GM12878 (cell line): ENCODE measurements around the gene LRP2BP. TPM values are rescaled to one million over a fixed set of nuclear protein-coding genes. Genes with fewer than 3 reads are reported as not detected.

ENCODE experiments used
- ATAC-seq: fragments of 200-7000 bp; cut with Tn5 transposase; 3 replicates; pipeline ENCODE4 v1.9.1; 2020; ENCODE audit warnings: mild to moderate bottlenecking, moderate library complexity
- BruUV-seq: library from RNA; stranded (reverse); fragments of 400-500 nt; replicated peaks from 2 replicates; lab custom pipeline; 2021; lab: Mats Ljungman, UMichigan
- CTCF ChIA-PET: fragments of 300-600 bp; sonication (Branson Sonifier 250); formaldehyde crosslinking; extraction: SDS; loops from one replicate; lab custom pipeline; 2021; ENCODE audit warnings: inconsistent platforms; lab: Yijun Ruan, JAX
- POLR2A ChIA-PET: fragments of 350-600 bp; formaldehyde crosslinking; extraction: SDS; loops from one replicate; lab custom pipeline; 2021; ENCODE audit warnings: inconsistent platforms; lab: Charles Lee
- RAD21 ChIA-PET: fragments of 300-600 bp; sonication (Branson Sonifier 250); formaldehyde crosslinking; loops from one replicate; lab custom pipeline; 2023; ENCODE audit warnings: antibody characterized with exemption; ENCODE audit not compliant: unreplicated experiment; lab: Charles Lee
- SMC1A ChIA-PET: fragments of 300-600 bp; sonication (Branson Sonifier 250); formaldehyde crosslinking; loops from one replicate; lab custom pipeline; 2023; ENCODE audit not compliant: unreplicated experiment, uncharacterized antibody; lab: Charles Lee
- DNase-seq: peaks from one replicate; pipeline ENCODE4 v3.0.0-alpha.2; 2011; ENCODE audit warnings: low read depth, low spot score
- FAIRE-seq: peaks from 3 replicates; lab custom pipeline; 2011; peaks lifted over from hg19 to GRCh38; lab: Jason Lieb, UNC
- H2AFZ ChIP-seq: 2 replicates; pipeline ENCODE4 v1.6.0; 2011; ENCODE audit warnings: low read depth, low read length, control low read depth; ENCODE audit not compliant: control insufficient read depth
- H3K27ac ChIP-seq: 2 replicates; pipeline ENCODE4 v1.5.1; 2011; ENCODE audit warnings: control low read depth; ENCODE audit not compliant: control insufficient read depth, insufficient read depth
- H3K27me3 ChIP-seq, 2 experiments: replicated peaks in 1 of 2; 2 replicates each; pipeline versions ENCODE4 v1.6.0 to v1.6.1; 2011; ENCODE audit warnings: low read length in 1 of 2; ENCODE audit not compliant: control insufficient read depth in 2 of 2, insufficient read depth in 2 of 2
- H3K36me3 ChIP-seq, 2 experiments: 2 replicates each; pipeline ENCODE4 v1.5.1; 2011; ENCODE audit warnings: low read length in 1 of 2; ENCODE audit not compliant: control insufficient read depth in 2 of 2, insufficient read depth in 2 of 2
- H3K4me1 ChIP-seq: 2 replicates; pipeline ENCODE4 v1.6.1; 2011; ENCODE audit warnings: mild to moderate bottlenecking, low read length, moderate library complexity, mixed read lengths; ENCODE audit not compliant: control insufficient read depth, insufficient read depth
- H3K4me2 ChIP-seq: 2 replicates; pipeline ENCODE4 v1.6.0; 2011; ENCODE audit warnings: control low read depth; ENCODE audit not compliant: control insufficient read depth, insufficient read depth
- H3K4me3 ChIP-seq: fragments of 200-600 bp; sonication (generic); 2 replicates; pipeline ENCODE4 v1.5.1; 2016
- H3K79me2 ChIP-seq: 2 replicates; pipeline ENCODE4 v1.6.0; 2011; ENCODE audit warnings: low read length; ENCODE audit not compliant: control insufficient read depth, insufficient read depth
- H3K9ac ChIP-seq: 2 replicates; pipeline ENCODE4 v1.8.0; 2011; ENCODE audit warnings: low read length, control low read depth, mixed read lengths; ENCODE audit not compliant: control insufficient read depth, insufficient read depth
- H3K9me3 ChIP-seq: replicated peaks from 3 replicates; pipeline ENCODE4 v1.5.1; 2011; ENCODE audit warnings: mild to moderate bottlenecking, low read length; ENCODE audit not compliant: control insufficient read depth, insufficient read depth
- H4K20me1 ChIP-seq: 2 replicates; pipeline ENCODE4 v1.6.0; 2011; ENCODE audit not compliant: control insufficient read depth, insufficient read depth
- ATF2 ChIP-seq: IDR thresholded peaks from 2 replicates; pipeline ENCODE4 v1.6.1; 2012; ENCODE audit warnings: low read length, inconsistent platforms
- NFIC ChIP-seq: IDR thresholded peaks from 2 replicates; pipeline ENCODE4 v1.6.1; 2012; ENCODE audit warnings: low read depth, mild to moderate bottlenecking, inconsistent platforms, low read length, moderate library complexity
- ZNF217 ChIP-seq: fragments of 450-650 bp; IDR thresholded peaks from 2 replicates; pipeline ENCODE4 v1.6.1; 2017; ENCODE audit warnings: antibody characterized with exemption, mild to moderate bottlenecking
- WGBS: methylation state at CpG from one replicate; pipeline ENCODE4 v1.1.6; 2016; ENCODE audit warnings: low lambda C conversion rate; ENCODE audit not compliant: insufficient replicate concordance, insufficient coverage; ENCODE audit errors: missing lambda C conversion rate; 5-methylcytosine and 5-hydroxymethylcytosine counted together
- in situ Hi-C: fragments of 300-500 bp; cut with MboI; formaldehyde crosslinking; loops from 9 replicates; pipeline ENCODE4 v1.14.3; 2018; ENCODE audit warnings: mixed read lengths
- intact Hi-C: fragments of 100-400 bp; cut with micrococcal nuclease; formaldehyde crosslinking; loops from one replicate; pipeline ENCODE4 v1.14.2; 2022; ENCODE audit not compliant: unreplicated experiment
- polyA plus RNA-seq, 11 experiments: library from polyadenylated mRNA; depleted of rRNA in 4 of 11; unstranded in 6 of 11; stranded (reverse) in 5 of 11; fragments of >200 nt; fragmentation: Nextera tagmentation in 4 of 11; fragmentation: Illumina TruSeq in 1 of 11; extraction: Ambion mirVana in 4 of 11; extraction: Trizol in 1 of 11; gene quantifications; 1 replicate in 1 of 11; 2 replicates in 10 of 11; pipeline versions ENCODE4 v1.2.1 to v1.2.3, GENCODE V29; 2011 to 2016; ENCODE audit warnings: inconsistent platforms in 2 of 11, missing spikeins in 2 of 11, low read depth in 1 of 11
- total RNA-seq, 4 experiments: library from RNA; depleted of rRNA in 3 of 4; stranded (reverse); fragments of >200 nt in 3 of 4; fragmentation: Illumina TruSeq in 1 of 4; extraction: Trizol in 1 of 4; gene quantifications; 2 replicates each; pipeline versions ENCODE4 v1.2.1 to v1.2.3, GENCODE V29; 2013 to 2021
- TF ChIP-seq, protein P1 (sequence below): IDR thresholded peaks from 2 replicates; pipeline ENCODE4 v1.6.1; 2012; ENCODE audit warnings: low read depth, low read length, improper control_type of control experiment
- TF ChIP-seq, protein P2 (sequence below): IDR thresholded peaks from 2 replicates; pipeline ENCODE4 v1.6.1; 2012; ENCODE audit warnings: improper control_type of control experiment, low read depth, low read length; ENCODE audit not compliant: insufficient replicate concordance
- TF ChIP-seq, protein P3 (sequence below): fragments of 450-650 bp; IDR thresholded peaks from 2 replicates; pipeline ENCODE4 v1.6.1; 2017; ENCODE audit warnings: mild to moderate bottlenecking, moderate library complexity

LRP2BP gene
- total and polyA plus RNA-seq, 10 of the 15 experiments (the other 5 are each of a cell fraction or from before 2014, with no cell fraction given): 0.27 to 5.2 (median 1.0) TPM

DNA sequence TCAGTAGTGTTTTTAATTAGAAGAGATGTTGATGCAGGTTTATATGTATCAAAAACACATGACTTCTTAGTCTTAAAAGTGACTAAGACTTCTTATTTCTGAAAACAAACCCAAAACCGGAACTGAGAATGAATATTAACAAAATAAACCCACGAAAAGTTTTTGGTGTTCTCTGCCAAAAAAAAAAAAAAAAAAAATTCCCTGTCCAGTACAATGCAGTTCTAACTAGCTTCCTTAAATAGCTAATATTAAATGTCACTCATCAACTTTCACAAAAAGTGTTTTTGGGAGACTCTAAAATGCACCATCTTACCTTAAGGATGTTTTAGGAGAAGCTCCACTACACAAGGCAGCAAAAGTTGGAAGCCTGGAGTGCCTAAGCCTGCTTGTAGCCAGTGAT lies 2.9 kb upstream of the LRP2BP start:
- no peak overlapping the region for H2AFZ ChIP-seq
- no peaks in the 10 kb centered on the region for H3K9me3 ChIP-seq
- H3K79me2 ChIP-seq: peaks cover 54% of the 10 kb centered on the region
- SMC1A ChIA-PET: interaction anchor here (1.0 to 6.2 kb wide), 11 partner anchors 12 to 256 kb away, joined by 3 to 72 read pairs (median 3); partner anchors contain the start of gene SLC25A4
- RAD21 ChIA-PET: interaction anchor here (0.7 to 2.0 kb wide), 7 partner anchors 9 to 91 kb away, joined by 3 to 8 read pairs (median 4); partner anchors contain the start of gene UFSP2
- no peak for FAIRE-seq
- H3K27ac ChIP-seq: peak overlapping the region; percentile 86
- 0% methylated on average over 2 of the region's 2 CpGs for WGBS
- in situ Hi-C loops (no loop called here), intact Hi-C loops (loop anchor here (5.0 kb wide), 2 partner anchors 186 to 199 kb away; no protein-coding TSS in a partner anchor)
- H4K20me1 ChIP-seq: no peaks in the 10 kb centered on the region
- no TSS peak for BruUV-seq
- ATAC-seq: no peak
- CTCF ChIA-PET: interaction anchor here (0.9 to 1.6 kb wide), 5 partner anchors 25 to 215 kb away, joined by 3 read pairs; no protein-coding TSS in a partner anchor
- peak overlapping the region; percentile 72 for H3K4me3 ChIP-seq
- H3K4me1 ChIP-seq: peaks cover 10% of the 10 kb centered on the region
- POLR2A ChIA-PET: interaction anchor here (0.6 to 7.9 kb wide), 9 partner anchors 9 to 579 kb away, joined by 3 to 60 read pairs (median 3); partner anchors contain the start of gene UFSP2
- H3K4me2 ChIP-seq: peak overlapping the region; percentile 94
- H3K27me3 ChIP-seq: no peaks in the 10 kb centered on the region
- DNase-seq: no peak
- H3K36me3 ChIP-seq: peaks cover 2 to 18% of the 10 kb centered on the region in 2 experiments; a peak in 2 of 4 replicates
- peak overlapping the region; percentile 62 for H3K9ac ChIP-seq
- TF ChIP-seq, protein P1, sequence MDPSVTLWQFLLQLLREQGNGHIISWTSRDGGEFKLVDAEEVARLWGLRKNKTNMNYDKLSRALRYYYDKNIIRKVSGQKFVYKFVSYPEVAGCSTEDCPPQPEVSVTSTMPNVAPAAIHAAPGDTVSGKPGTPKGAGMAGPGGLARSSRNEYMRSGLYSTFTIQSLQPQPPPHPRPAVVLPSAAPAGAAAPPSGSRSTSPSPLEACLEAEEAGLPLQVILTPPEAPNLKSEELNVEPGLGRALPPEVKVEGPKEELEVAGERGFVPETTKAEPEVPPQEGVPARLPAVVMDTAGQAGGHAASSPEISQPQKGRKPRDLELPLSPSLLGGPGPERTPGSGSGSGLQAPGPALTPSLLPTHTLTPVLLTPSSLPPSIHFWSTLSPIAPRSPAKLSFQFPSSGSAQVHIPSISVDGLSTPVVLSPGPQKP: no peak
- TF ChIP-seq, protein P2, sequence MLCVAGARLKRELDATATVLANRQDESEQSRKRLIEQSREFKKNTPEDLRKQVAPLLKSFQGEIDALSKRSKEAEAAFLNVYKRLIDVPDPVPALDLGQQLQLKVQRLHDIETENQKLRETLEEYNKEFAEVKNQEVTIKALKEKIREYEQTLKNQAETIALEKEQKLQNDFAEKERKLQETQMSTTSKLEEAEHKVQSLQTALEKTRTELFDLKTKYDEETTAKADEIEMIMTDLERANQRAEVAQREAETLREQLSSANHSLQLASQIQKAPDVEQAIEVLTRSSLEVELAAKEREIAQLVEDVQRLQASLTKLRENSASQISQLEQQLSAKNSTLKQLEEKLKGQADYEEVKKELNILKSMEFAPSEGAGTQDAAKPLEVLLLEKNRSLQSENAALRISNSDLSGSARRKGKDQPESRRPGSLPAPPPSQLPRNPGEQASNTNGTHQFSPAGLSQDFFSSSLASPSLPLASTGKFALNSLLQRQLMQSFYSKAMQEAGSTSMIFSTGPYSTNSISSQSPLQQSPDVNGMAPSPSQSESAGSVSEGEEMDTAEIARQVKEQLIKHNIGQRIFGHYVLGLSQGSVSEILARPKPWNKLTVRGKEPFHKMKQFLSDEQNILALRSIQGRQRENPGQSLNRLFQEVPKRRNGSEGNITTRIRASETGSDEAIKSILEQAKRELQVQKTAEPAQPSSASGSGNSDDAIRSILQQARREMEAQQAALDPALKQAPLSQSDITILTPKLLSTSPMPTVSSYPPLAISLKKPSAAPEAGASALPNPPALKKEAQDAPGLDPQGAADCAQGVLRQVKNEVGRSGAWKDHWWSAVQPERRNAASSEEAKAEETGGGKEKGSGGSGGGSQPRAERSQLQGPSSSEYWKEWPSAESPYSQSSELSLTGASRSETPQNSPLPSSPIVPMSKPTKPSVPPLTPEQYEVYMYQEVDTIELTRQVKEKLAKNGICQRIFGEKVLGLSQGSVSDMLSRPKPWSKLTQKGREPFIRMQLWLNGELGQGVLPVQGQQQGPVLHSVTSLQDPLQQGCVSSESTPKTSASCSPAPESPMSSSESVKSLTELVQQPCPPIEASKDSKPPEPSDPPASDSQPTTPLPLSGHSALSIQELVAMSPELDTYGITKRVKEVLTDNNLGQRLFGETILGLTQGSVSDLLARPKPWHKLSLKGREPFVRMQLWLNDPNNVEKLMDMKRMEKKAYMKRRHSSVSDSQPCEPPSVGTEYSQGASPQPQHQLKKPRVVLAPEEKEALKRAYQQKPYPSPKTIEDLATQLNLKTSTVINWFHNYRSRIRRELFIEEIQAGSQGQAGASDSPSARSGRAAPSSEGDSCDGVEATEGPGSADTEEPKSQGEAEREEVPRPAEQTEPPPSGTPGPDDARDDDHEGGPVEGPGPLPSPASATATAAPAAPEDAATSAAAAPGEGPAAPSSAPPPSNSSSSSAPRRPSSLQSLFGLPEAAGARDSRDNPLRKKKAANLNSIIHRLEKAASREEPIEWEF: peak; percentile 28
- TF ChIP-seq, protein P3, sequence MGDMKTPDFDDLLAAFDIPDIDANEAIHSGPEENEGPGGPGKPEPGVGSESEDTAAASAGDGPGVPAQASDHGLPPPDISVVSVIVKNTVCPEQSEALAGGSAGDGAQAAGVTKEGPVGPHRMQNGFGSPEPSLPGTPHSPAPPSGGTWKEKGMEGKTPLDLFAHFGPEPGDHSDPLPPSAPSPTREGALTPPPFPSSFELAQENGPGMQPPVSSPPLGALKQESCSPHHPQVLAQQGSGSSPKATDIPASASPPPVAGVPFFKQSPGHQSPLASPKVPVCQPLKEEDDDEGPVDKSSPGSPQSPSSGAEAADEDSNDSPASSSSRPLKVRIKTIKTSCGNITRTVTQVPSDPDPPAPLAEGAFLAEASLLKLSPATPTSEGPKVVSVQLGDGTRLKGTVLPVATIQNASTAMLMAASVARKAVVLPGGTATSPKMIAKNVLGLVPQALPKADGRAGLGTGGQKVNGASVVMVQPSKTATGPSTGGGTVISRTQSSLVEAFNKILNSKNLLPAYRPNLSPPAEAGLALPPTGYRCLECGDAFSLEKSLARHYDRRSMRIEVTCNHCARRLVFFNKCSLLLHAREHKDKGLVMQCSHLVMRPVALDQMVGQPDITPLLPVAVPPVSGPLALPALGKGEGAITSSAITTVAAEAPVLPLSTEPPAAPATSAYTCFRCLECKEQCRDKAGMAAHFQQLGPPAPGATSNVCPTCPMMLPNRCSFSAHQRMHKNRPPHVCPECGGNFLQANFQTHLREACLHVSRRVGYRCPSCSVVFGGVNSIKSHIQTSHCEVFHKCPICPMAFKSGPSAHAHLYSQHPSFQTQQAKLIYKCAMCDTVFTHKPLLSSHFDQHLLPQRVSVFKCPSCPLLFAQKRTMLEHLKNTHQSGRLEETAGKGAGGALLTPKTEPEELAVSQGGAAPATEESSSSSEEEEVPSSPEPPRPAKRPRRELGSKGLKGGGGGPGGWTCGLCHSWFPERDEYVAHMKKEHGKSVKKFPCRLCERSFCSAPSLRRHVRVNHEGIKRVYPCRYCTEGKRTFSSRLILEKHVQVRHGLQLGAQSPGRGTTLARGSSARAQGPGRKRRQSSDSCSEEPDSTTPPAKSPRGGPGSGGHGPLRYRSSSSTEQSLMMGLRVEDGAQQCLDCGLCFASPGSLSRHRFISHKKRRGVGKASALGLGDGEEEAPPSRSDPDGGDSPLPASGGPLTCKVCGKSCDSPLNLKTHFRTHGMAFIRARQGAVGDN: 0 out of 2 replicates have a peak, but pooled peaks have one; percentile 13
- TF ChIP-seq NFIC: peak; percentile 52; the same call in 1 of the 2 replicates
- no peak for TF ChIP-seq ZNF217
- TF ChIP-seq ATF2: peak; percentile 51; the same call in 1 of the 2 replicates
